ENCODE data around the gene MTUS2.

GRCh38 chr13:29284726-29285125 is 464.6 kb downstream of the MTUS2 start:
- TF ChIP-seq CTCF (IDR thresholded peaks at IDR 0.05) (no peak), ZFX (IDR thresholded peaks at IDR 0.05; ENCODE audit: borderline replicate concordance) (no peak)

All from 22Rv1 (cell line).